ENCODE data around the gene ZAP70.

Gene ZAP70

DNA sequence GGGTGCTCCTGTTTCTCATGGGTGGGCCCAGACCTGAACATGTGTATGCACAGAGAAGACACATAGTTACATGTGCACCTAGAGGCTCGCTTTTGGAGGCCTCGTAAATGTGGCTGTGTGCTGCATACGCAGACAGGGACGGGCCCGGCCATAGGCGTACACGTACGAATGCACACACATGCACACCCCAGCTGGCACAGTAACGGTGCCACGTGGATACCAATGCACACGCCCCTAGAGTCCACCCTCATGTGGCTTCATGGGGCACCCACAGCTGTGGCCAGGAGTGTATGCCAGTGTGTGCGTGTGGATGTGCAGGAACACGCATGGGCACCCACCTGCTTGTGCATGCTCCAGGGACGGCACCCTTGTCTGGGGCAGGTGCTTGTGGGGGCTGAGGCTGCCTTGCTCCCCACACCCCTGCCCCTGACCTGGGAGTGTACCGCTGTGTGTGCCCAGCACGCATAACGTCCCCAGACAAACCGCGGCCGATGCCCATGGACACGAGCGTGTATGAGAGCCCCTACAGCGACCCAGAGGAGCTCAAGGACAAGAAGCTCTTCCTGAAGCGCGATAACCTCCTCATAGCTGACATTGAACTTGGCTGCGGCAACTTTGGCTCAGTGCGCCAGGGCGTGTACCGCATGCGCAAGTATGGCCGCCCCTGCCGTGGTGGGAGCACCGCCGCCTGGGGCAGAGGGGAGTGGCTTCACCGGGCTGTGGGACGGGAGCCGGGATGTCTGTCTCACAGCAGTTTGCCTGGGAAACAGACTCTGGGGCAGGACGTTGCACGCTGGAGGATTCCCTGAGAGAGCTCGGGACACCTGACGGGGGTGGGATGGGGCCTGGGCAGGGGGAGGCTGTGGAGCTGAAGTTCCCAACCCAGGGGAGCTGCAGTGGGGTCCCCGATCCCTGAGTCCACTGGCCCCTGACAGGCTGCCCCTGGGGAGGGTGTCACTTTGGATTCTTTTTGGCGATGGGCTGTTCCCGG, 21.0 kb downstream of the ZAP70 start:
- DNase-seq (ENCODE audit: low read depth) = no peak

- no peak for DNase-seq (ENCODE audit: low read depth)
Measured at GRCh38 chr2:97735161-97735561, 21.8 kb downstream of the ZAP70 start.

GRCh38 chr2:97736185-97736584, 22.8 kb downstream of the ZAP70 start:
- no peak for DNase-seq (ENCODE audit: low read depth)

DNA sequence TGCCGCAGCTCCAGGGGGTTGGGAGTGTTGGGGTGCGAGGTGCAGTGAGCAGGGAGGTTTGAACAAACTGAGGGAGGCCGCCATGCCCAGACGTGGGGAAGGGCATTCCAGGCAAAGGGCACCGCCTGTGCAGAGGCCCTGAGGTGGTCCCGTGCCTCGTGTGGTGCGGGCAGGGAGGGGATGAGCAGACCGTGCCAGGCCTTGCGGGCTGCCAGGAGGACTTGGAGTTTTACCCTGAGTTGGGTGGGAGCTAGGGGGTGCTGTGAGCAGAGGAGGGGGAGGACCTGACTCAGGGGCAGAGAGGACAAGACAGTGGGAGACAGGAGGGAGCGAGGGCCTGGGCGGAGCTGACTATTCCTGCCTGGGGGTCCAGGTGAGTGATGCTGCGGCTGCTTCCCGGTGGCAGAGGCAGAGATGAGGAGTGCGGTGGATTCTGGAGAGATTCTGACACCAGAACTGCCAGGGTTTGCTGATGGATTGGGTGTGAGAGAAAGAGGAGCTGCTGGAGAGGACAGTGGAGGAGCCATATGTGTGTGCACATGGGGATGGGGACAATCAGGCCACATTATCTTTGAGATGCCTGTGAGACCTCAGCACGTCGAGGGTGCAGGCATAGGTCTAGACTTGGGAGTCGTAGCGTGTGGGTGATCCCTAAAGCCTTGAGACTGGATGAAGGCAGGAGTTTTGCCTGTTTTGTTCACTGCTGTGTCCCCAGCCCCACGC, 23.4 kb downstream of the ZAP70 start:
- DNase-seq (ENCODE audit: low read depth) = no peak

GRCh38 chr2:97737421-97738178, 24.2 kb downstream of the ZAP70 start:
- DNase-seq (ENCODE audit: low read depth) = no peak

DNA sequence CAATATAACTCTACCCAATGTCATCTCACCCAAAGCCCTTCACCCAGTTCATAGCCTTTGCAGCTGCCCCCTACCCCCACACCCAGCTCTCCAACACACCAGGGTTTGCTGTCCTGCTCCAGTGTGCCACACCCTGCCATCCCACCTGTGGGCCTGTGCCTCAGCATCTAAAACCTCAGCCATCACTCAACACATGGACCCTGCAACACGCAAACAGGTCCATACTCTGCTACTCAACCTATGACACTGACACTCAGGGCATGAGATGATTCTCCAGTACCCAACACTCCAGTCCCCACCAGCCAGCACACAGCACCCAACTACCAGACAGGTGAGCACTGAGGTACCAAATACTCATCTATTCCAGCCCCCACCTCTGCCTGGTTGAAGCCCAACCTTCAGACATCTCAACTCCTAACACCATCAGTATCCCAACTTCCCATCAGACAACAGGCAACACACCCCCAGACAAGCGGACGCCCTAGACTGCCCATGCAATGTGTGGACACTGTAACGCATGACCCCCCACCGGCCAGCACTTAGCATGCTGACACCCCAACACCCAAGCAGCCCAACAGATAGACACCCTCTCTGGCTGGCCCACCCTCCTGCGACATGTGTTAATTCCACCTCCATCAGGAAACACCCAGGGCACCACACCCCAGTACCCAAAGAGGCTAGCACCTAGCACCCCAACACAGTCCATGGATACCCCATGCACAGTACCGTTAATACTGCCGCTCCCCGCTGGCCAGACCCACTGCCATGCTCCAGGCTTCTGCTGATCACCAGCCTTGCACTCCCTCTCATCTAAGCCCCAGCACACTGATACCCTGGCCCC, 25.0 kb downstream of the ZAP70 start:
- DNase-seq (ENCODE audit: low read depth) = no peak

DNA sequence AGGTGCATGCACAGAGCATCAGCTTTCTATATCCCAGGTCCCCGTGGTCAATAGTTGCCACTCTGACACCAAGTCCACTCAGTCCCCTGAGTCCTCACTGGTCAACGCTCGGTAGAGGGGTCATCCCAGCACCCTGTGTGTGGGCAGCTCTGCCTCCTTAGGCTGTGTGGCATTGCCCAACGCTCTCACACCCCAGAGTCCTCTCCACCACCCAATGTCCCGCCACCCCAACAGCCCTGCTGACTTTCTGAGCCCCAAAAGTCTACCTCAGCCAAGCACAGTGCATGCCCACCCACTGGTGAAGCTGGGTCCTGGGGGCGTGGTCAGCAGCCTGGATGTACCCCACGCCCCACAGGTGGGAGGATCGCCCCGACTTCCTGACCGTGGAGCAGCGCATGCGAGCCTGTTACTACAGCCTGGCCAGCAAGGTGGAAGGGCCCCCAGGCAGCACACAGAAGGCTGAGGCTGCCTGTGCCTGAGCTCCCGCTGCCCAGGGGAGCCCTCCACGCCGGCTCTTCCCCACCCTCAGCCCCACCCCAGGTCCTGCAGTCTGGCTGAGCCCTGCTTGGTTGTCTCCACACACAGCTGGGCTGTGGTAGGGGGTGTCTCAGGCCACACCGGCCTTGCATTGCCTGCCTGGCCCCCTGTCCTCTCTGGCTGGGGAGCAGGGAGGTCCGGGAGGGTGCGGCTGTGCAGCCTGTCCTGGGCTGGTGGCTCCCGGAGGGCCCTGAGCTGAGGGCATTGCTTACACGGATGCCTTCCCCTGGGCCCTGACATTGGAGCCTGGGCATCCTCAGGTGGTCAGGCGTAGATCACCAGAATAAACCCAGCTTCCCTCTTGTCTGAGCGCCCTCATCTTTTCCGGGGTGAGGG, 25.9 kb downstream of the ZAP70 start:
- no peak for DNase-seq (ENCODE audit: low read depth)

DNA sequence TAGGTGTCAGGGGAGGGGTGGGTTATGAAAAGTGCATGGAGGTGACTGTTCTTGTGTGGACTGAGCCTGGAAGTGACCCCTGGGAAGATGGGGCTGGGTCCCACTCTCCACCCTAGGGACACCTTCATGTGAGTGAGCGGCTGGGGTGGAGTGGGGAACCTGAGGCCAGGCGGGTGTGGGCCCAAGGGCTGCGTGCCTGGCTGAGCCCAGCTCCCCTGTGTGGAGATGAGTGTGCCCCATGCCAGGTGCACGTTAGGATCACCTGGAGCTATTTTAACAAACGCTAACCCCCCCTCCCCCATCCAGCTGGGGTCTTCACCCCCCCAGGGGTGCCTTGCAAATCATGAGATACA, 26.5 kb downstream of the ZAP70 start:
- DNase-seq (ENCODE audit: low read depth) = no peak

- DNase-seq (ENCODE audit: low read depth) = no peak
Measured at GRCh38 chr2:97740590-97741182, 27.3 kb downstream of the ZAP70 start.

GRCh38 chr2:97741251-97741650, 27.9 kb downstream of the ZAP70 start:
- DNase-seq (ENCODE audit: low read depth) = no peak

GRCh38 chr2:97741686-97742085, 28.3 kb downstream of the ZAP70 start:
- DNase-seq (ENCODE audit: low read depth) = no peak

- DNase-seq (ENCODE audit: low read depth) = no peak
Measured at GRCh38 chr2:97742381-97742847, 29.0 kb downstream of the ZAP70 start.

- DNase-seq (ENCODE audit: low read depth) = no peak
Measured at GRCh38 chr2:97743913-97744312, 30.5 kb downstream of the ZAP70 start.

DNA sequence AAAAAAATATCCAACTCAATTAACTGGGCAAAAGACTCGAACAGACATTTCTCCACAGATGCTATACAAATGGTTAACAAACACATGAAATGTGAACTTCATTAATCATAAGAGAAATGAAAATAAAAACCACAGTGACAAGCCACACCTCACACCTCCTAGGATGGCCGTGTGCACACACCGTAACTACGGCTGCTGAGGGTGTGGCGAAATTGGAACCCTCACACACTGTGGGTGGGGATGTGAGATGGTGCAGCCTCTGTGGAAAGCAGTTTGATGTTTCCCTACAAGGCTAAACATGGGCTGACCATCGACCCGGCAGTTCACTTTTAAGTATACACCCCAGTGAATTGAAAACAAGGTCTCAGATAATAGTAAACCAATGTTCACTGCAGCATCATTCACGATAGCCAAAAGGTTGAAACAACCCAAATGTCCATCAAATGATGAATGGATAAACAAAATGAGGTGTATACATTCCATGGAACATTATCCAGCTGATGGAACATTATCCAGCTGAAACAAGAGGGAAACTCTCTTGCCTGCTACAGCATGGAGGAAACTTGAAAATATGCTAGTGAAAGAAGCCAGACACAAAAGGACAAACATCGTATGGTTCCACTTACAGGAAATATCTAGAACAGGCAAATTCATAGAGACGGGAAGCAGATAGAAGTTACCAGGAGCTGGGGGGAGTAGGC, 32.2 kb downstream of the ZAP70 start:
- DNase-seq (ENCODE audit: low read depth) = no peak

DNA sequence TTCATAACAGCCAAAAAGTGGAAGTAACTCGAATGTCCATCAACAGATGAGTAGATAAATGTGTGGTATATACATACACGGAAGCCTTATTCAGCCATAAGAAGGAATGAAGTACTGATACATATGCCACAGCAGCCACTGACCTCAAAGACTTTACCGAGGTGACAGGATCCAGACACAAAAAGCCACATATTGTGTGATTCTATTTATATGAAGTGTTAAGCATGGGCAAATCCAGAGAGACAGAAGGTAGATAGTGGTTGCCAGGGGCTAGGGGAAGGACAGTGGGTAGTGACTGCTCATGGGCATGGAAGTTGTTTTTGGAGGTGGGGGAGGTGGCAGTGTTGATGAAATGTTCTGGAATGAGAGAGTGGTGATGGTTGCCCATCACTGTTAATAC, 33.9 kb downstream of the ZAP70 start:
- DNase-seq (ENCODE audit: low read depth) = no peak

GRCh38 chr2:97747716-97748115, 34.3 kb downstream of the ZAP70 start:
- no peak for DNase-seq (ENCODE audit: low read depth)

- DNase-seq (ENCODE audit: low read depth) = no peak
Measured at GRCh38 chr2:97749581-97749980, 36.2 kb downstream of the ZAP70 start.

GRCh38 chr2:97750017-97750416, 36.6 kb downstream of the ZAP70 start:
- DNase-seq (ENCODE audit: low read depth) = no peak

DNA sequence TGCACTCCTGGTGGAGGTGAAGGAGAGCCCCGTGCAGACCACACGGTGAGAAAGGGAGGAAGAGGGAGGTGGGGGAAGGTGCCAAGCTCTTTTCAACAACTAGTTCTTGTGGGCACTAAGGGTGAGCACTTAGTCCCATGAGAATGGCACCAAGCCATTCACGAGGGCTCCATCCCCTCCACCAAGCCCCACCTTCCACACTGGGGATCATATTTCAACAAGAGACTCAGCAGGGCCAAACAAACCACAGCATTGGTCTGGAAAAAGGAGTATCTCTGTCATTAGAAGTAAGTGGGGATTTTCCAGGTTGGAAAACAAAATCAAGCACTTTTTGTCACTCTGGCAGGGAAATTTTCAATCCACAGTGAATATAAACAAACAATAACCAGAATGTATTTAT, 38.4 kb downstream of the ZAP70 start:
- DNase-seq (ENCODE audit: low read depth) = no peak

Measured in HS-27A (cell line).